Left lung (tissue), 10 donors: Measurements from ENCODE around the gene CD6. TPM values are rescaled to one million over a fixed set of nuclear protein-coding genes. Genes with fewer than 3 reads are reported as not detected.
A peak's percentile ranks its signal among the peaks of the same experiment; 100 is the strongest.

ENCODE experiments used
- ATAC-seq: fragments of 200-7000 bp; cut with Tn5 transposase; one replicate; pipeline ENCODE4 v1.9.1; 2020; ENCODE audit warnings: moderate library complexity
- DNase-seq, 4 donors: peaks; one replicate each; pipeline ENCODE4 v3.0.0-alpha.2; 2013 to 2020
- H3K27ac ChIP-seq, 2 donors: fragments of 200-600 bp; sonication (generic) in 1 of 2; one replicate each; pipeline versions ENCODE4 v1.5.0 to v1.8.0; 2020 to 2021
- H3K27me3 ChIP-seq, 2 donors: fragments of 200-600 bp; sonication (generic) in 1 of 2; one replicate each; pipeline versions ENCODE4 v1.5.0 to v1.8.0; 2020 to 2021
- H3K36me3 ChIP-seq, 2 donors: fragments of 200-600 bp; sonication (generic) in 1 of 2; one replicate each; pipeline versions ENCODE4 v1.5.0 to v1.8.0; 2020 to 2021
- H3K4me1 ChIP-seq, 2 donors: fragments of 200-600 bp; one replicate each; pipeline ENCODE4 v1.8.0; 2021
- H3K4me3 ChIP-seq, 2 donors: fragments of 200-600 bp; sonication (generic) in 1 of 2; one replicate each; pipeline versions ENCODE4 v1.5.0 to v1.8.0; 2020 to 2021; ENCODE audit warnings: mild to moderate bottlenecking in 1 of 2
- H3K9me3 ChIP-seq, 2 donors: fragments of 200-600 bp; sonication (generic) in 1 of 2; one replicate each; pipeline versions ENCODE4 v1.5.0 to v1.8.0; 2020 to 2021
- intact Hi-C, 2 donors: fragments of 100-400 bp; cut with DNase I; formaldehyde crosslinking; loops; one replicate each; pipeline versions ENCODE4 v1.11.2 to v1.14.2; 2022
- polyA plus RNA-seq, 6 donors: library from polyadenylated mRNA; unstranded; fragments of 120-200 nt; gene quantifications; one replicate each; pipeline ENCODE4 v1.2.1, GENCODE V29; 2013; ENCODE audit not compliant: insufficient read length in 6 of 6
- total RNA-seq, 2 donors: library from RNA; stranded (reverse); fragmentation: NEBNext Ultra II Directional; extraction: Animal tissue kit (Norgen Biotek cat#: 25700); gene quantifications; one replicate each; pipeline ENCODE4 v1.2.1, GENCODE V29; 2021
- TF ChIP-seq, protein P1 (sequence below), 2 donors: fragments of 200-600 bp; sonication (generic) in 1 of 2; IDR thresholded peaks; one replicate each; pipeline versions ENCODE4 v1.5.0 to v1.8.0; 2021; ENCODE audit warnings: antibody characterized with exemption in 2 of 2
- donor health status: DM: no; HTN: yes; CAD: no.
- donor health status: DM: no; HTN: no; CAD: no.

CD6 gene
- total and polyA plus RNA-seq, 8 donors: 0.66 to 6.3 (median 1.7) TPM

DNA sequence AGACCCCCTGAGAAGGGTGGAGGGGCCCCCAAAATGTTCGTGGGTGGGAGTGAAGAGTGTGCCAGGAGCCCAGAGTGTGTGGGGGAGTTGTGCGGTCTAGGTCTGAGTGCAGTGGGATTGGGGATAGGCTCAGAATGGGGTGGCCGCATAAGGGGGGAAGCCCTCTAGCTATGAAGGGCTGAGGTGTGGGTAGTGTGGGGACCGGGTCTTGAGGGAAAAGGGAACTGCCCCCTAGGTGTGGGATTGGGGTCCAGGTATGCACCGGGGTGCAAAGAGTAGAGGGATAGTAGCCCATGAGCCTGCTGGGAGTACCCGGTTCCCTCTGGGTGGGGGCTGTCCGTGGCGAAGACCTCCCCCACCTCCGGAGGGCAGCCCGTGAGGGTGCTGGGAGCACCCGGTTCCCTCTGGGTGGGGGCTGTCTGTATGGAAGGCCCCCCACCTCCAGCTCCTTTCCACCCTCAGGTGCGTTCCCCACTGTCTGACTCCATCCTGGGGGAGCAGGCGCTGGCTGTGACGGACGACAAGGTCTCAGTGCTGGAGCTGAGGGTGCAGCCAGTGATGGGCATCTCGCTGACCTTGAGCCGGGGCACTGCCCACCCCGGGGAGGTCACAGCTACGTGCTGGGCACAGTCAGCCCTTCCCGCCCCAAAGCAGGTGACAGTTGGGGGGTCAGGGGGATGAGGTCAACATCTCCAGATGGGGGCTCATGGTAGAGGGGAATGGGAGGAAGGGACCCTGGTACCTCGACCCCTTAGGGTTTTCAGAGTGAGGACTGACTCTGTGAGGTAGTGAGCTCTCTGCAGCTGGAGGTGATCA lies 36.5 kb upstream of the CD6 start:
- Histone ChIP-seq H3K9me3 (no peaks in the 10 kb centered on the region), H3K27me3 (peaks cover 0 to 7% of the 10 kb centered on the region in 2 donors), H3K36me3 (peaks cover 0 to 43% of the 10 kb centered on the region in 2 donors), H3K4me3 (no peak overlapping the region), H3K27ac (no peak overlapping the region), H3K4me1 (peaks cover 0 to 6% of the 10 kb centered on the region in 2 donors)
- ATAC-seq (no peak), DNase-seq (no peak)
- TF ChIP-seq, protein P1, sequence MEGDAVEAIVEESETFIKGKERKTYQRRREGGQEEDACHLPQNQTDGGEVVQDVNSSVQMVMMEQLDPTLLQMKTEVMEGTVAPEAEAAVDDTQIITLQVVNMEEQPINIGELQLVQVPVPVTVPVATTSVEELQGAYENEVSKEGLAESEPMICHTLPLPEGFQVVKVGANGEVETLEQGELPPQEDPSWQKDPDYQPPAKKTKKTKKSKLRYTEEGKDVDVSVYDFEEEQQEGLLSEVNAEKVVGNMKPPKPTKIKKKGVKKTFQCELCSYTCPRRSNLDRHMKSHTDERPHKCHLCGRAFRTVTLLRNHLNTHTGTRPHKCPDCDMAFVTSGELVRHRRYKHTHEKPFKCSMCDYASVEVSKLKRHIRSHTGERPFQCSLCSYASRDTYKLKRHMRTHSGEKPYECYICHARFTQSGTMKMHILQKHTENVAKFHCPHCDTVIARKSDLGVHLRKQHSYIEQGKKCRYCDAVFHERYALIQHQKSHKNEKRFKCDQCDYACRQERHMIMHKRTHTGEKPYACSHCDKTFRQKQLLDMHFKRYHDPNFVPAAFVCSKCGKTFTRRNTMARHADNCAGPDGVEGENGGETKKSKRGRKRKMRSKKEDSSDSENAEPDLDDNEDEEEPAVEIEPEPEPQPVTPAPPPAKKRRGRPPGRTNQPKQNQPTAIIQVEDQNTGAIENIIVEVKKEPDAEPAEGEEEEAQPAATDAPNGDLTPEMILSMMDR (IDR thresholded peaks at IDR 0.05): no peak
- intact Hi-C loops: no loop called here

DNA sequence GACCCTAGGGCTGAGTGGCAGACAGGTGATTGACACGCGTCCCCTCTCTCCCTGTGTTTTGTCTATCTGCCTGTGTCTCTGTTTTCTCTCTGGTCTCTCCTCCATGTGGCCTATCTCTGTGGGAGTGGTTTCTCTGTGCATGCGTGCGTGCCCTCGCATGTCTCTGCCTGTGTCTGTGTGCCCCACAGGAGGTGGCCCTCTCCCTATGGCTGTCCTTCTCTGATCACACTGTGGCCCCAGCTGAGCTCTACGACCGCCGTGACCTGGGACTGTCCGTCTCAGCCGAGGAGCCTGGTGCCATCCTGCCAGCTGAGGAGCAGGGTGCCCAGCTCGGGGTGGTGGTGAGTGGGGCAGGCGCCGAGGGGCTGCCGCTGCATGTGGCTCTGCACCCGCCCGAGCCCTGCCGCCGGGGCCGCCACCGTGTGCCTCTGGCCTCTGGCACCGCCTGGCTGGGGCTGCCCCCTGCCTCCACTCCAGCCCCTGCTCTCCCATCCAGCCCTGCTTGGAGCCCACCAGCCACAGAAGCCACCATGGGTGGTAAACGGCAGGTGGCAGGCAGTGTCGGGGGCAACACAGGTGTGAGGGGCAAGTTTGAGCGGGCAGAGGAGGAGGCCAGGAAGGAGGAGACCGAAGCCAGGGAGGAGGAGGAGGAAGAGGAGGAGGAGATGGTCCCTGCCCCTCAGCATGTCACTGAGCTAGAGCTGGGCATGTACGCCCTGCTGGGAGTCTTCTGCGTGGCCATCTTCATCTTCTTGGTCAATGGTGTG lies 35.6 kb upstream of the CD6 start:
- TF ChIP-seq, protein P1 (IDR thresholded peaks at IDR 0.05): no peak
- intact Hi-C loops: no loop called here
- Histone ChIP-seq H3K27me3 (no peaks in the 10 kb centered on the region), H3K27ac (peak overlapping the region; percentile 53), H3K4me3 (no peak overlapping the region), H3K9me3 (no peaks in the 10 kb centered on the region), H3K36me3 (peaks cover 0 to 51% of the 10 kb centered on the region in 2 donors), H3K4me1 (peaks cover 0 to 6% of the 10 kb centered on the region in 2 donors)
- DNase-seq (no peak), ATAC-seq (no peak)

DNA sequence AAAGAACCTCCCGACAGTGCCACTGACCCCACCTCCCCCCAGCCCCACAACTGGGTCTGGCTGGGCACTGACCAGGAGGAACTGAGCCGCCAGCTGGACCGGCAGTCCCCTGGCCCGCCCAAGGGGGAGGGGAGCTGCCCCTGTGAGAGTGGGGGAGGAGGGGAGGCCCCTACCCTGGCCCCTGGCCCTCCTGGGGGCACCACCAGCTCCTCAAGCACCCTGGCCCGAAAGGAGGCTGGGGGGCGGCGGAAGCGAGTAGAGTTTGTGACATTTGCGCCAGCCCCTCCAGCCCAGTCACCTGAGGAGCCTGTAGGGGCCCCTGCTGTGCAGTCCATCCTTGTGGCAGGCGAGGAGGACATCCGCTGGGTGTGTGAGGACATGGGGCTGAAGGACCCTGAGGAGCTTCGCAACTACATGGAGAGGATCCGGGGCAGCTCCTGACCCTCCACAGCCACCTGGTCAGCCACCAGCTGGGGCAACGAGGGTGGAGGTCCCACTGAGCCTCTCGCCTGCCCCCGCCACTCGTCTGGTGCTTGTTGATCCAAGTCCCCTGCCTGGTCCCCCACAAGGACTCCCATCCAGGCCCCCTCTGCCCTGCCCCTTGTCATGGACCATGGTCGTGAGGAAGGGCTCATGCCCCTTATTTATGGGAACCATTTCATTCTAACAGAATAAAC lies 34.9 kb upstream of the CD6 start:
- H3K4me1 ChIP-seq: peaks cover 0 to 6% of the 10 kb centered on the region in 2 donors
- DNase-seq (peak in 1 of 4 donors; percentile 30), ATAC-seq (no peak)
- no peak overlapping the region for H3K4me3 ChIP-seq
- TF ChIP-seq, protein P1 (IDR thresholded peaks at IDR 0.05): no peak
- intact Hi-C loops: no loop called here
- peak overlapping the region; percentile 53 for H3K27ac ChIP-seq
- no peaks in the 10 kb centered on the region for H3K9me3 ChIP-seq
- H3K36me3 ChIP-seq: peaks cover 0 to 59% of the 10 kb centered on the region in 2 donors
- H3K27me3 ChIP-seq: no peaks in the 10 kb centered on the region

DNA sequence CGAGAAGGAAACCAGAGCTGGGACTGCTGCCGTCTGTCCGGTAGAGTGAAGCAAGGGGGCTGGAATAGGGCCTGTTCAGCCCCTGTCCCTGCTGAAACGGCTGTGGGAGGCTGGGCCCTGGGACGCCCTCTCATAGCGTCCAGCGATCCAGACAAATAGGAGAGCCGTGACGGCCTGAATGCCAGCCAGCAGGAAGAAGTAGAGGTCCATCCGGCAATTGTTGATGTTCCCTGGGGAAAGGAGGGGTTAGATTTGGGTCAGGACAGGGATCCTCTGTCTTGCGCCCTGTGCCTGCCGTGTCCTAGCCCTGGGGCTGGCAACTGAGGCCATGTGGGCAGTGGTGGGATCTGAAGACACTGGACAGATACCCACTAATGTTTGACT lies 34.3 kb upstream of the CD6 start:
- ATAC-seq: no peak

More for the DNA sequence above, 34.3 kb upstream of the CD6 start:
- no peak overlapping the region for H3K4me3 ChIP-seq
- H3K4me1 ChIP-seq: peaks cover 0 to 6% of the 10 kb centered on the region in 2 donors
- DNase-seq: no peak
- H3K36me3 ChIP-seq: peaks cover 0 to 64% of the 10 kb centered on the region in 2 donors
- TF ChIP-seq, protein P1 (IDR thresholded peaks at IDR 0.05): no peak
- H3K27ac ChIP-seq: peak overlapping the region; percentile 53
- H3K9me3 ChIP-seq: no peaks in the 10 kb centered on the region
- intact Hi-C loops: no loop called here
- no peaks in the 10 kb centered on the region for H3K27me3 ChIP-seq
